ENCODE results near the gene FSTL4. TPM values are rescaled to one million over a fixed set of nuclear protein-coding genes. Genes with fewer than 3 reads are reported as not detected.

FSTL4 gene
- total RNA-seq, 4 donors from 2014 or later = 0.18 to 0.27 (median 0.20) TPM; not detected in 1

- ATAC-seq = no peak
- in situ Hi-C loops (cut with MboI; ENCODE audit: low sequenced_read_pairs in 4 of 4) = no loop called here
- Histone ChIP-seq H3K27me3 (no peaks in the 10 kb centered on the region), H3K4me3 (no peak overlapping the region), H3K4me1 (no peaks in the 10 kb centered on the region), H3K27ac (no peak overlapping the region), H3K9me3 (no peaks in the 10 kb centered on the region), H3K36me3 (no peaks in the 10 kb centered on the region)
- intact Hi-C loops (cut with DNase I; ENCODE audit: low total_unique reads) = no loop called here
- no peak for TF ChIP-seq POLR2A (IDR thresholded peaks at IDR 0.05)
- TF ChIP-seq CTCF (IDR thresholded peaks at IDR 0.05 in 4 of 5, conservative IDR thresholded peaks at IDR 0.05 in 1 of 5) = no peak
- no peak for DNase-seq
Measured at GRCh38 chr5:133316346-133317343, 295.7 kb downstream of the FSTL4 start.

- no peaks in the 10 kb centered on the region for H3K9me3 ChIP-seq
- H3K27ac ChIP-seq = no peak overlapping the region
- H3K27me3 ChIP-seq = no peaks in the 10 kb centered on the region
- H3K4me1 ChIP-seq = no peaks in the 10 kb centered on the region
- no peak for TF ChIP-seq CTCF (IDR thresholded peaks at IDR 0.05 in 4 of 5, conservative IDR thresholded peaks at IDR 0.05 in 1 of 5)
- TF ChIP-seq POLR2A (IDR thresholded peaks at IDR 0.05) = no peak
- ATAC-seq (no peak), DNase-seq (no peak)
- intact Hi-C loops (cut with DNase I; ENCODE audit: low total_unique reads) = no loop called here
- H3K4me3 ChIP-seq = no peak overlapping the region
- no peaks in the 10 kb centered on the region for H3K36me3 ChIP-seq
- in situ Hi-C loops (cut with MboI; ENCODE audit: low sequenced_read_pairs in 4 of 4) = no loop called here
Measured at GRCh38 chr5:133314086-133314485, 298.3 kb downstream of the FSTL4 start.

GRCh38 chr5:133311176-133311575, 301.2 kb downstream of the FSTL4 start:
- intact Hi-C loops (cut with DNase I; ENCODE audit: low total_unique reads) (no loop called here), in situ Hi-C loops (cut with MboI; ENCODE audit: low sequenced_read_pairs in 4 of 4) (no loop called here)
- TF ChIP-seq CTCF (IDR thresholded peaks at IDR 0.05 in 4 of 5, conservative IDR thresholded peaks at IDR 0.05 in 1 of 5) = no peak
- TF ChIP-seq POLR2A (IDR thresholded peaks at IDR 0.05) = no peak
- DNase-seq = no peak
- no peak overlapping the region for H3K27ac ChIP-seq
- no peaks in the 10 kb centered on the region for H3K9me3 ChIP-seq
- no peaks in the 10 kb centered on the region for H3K36me3 ChIP-seq
- H3K4me3 ChIP-seq = no peak overlapping the region
- H3K4me1 ChIP-seq = no peaks in the 10 kb centered on the region
- no peaks in the 10 kb centered on the region for H3K27me3 ChIP-seq
- no peak for ATAC-seq

GRCh38 chr5:133309984-133310621, 302.2 kb downstream of the FSTL4 start:
- ATAC-seq (no peak), DNase-seq (no peak)
- TF ChIP-seq CTCF (IDR thresholded peaks at IDR 0.05 in 4 of 5, conservative IDR thresholded peaks at IDR 0.05 in 1 of 5) (no peak), POLR2A (IDR thresholded peaks at IDR 0.05) (no peak)
- in situ Hi-C loops (cut with MboI; ENCODE audit: low sequenced_read_pairs in 4 of 4) (no loop called here), intact Hi-C loops (cut with DNase I; ENCODE audit: low total_unique reads) (no loop called here)
- H3K9me3 ChIP-seq = no peaks in the 10 kb centered on the region
- H3K4me3 ChIP-seq = no peak overlapping the region
- no peaks in the 10 kb centered on the region for H3K4me1 ChIP-seq
- H3K27ac ChIP-seq = no peak overlapping the region
- no peaks in the 10 kb centered on the region for H3K36me3 ChIP-seq
- H3K27me3 ChIP-seq = no peaks in the 10 kb centered on the region

Measured in gastrocnemius medialis (tissue), 4 donors.